ENCODE measurements around the gene TMEM100.

DNA sequence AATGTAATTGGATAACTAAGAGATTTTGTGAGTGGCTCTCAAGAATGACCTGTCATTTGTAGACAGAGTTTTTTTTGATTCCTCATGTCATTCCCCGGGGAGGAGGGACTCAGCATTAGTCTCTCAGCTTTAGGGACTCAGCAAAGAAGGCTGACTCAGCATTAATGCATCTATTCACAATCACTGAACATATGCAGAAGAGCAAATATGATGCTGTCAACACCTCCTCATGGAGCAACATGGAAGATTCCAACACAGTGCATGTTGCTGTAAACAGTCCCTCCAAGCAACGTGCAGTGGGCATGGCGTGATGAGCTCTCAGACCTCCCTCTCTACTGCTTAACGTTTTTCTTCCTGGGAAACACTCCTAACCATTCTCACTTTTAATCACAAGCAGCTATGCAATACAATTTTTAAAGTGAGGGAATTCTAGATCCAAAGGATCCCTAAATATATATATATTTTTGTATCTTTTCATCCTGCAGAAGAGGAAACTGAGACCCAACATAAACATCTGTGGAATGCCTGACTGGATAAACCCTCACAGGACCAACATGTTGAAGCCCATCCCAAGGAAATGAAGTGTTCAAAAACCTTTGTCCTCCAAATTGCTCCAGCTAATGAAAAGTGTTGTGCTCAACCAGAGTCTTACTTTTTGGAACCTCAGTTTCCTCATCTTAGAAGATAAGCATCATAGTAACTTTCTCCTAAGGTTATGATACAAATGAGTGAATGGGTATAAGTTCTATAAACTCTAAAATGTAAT, 38.9 kb downstream of the TMEM100 start:
- TF ChIP-seq, protein P1, sequence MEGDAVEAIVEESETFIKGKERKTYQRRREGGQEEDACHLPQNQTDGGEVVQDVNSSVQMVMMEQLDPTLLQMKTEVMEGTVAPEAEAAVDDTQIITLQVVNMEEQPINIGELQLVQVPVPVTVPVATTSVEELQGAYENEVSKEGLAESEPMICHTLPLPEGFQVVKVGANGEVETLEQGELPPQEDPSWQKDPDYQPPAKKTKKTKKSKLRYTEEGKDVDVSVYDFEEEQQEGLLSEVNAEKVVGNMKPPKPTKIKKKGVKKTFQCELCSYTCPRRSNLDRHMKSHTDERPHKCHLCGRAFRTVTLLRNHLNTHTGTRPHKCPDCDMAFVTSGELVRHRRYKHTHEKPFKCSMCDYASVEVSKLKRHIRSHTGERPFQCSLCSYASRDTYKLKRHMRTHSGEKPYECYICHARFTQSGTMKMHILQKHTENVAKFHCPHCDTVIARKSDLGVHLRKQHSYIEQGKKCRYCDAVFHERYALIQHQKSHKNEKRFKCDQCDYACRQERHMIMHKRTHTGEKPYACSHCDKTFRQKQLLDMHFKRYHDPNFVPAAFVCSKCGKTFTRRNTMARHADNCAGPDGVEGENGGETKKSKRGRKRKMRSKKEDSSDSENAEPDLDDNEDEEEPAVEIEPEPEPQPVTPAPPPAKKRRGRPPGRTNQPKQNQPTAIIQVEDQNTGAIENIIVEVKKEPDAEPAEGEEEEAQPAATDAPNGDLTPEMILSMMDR (IDR thresholded peaks at IDR 0.05) = no peak
- no peak for TF ChIP-seq POLR2AphosphoS5 (IDR thresholded peaks at IDR 0.05)
- no peak for TF ChIP-seq POLR2A (IDR thresholded peaks at IDR 0.05)
- TF ChIP-seq EP300 (IDR thresholded peaks at IDR 0.05) = no peak

Data from sigmoid colon (tissue), 4 donors.